H9 (cell line): ENCODE measurements around the gene SZT2. TPM values are rescaled to one million over a fixed set of nuclear protein-coding genes. Genes with fewer than 3 reads are reported as not detected.

ENCODE experiments used
- DNase-seq: peaks from one replicate; pipeline ENCODE4 v3.0.0-alpha.2; 2017
- H2AFZ ChIP-seq: one replicate; pipeline ENCODE4 v1.6.1; 2013; ENCODE audit warnings: mild to moderate bottlenecking, low read length, control low read depth, moderate library complexity
- H2AK5ac ChIP-seq: 2 replicates; pipeline ENCODE4 v1.6.1; 2013; ENCODE audit warnings: low read length, control low read depth, mixed read lengths; ENCODE audit not compliant: insufficient read length
- H2BK120ac ChIP-seq: one replicate; pipeline ENCODE4 v1.6.1; 2013; ENCODE audit warnings: low read depth, mild to moderate bottlenecking, low read length, control low read depth, inconsistent platforms; ENCODE audit not compliant: poor library complexity, severe bottlenecking
- H2BK12ac ChIP-seq: 2 replicates; pipeline ENCODE4 v1.6.1; 2013; ENCODE audit warnings: low read length, control low read depth, mixed read lengths, low read depth; ENCODE audit not compliant: insufficient read length
- H2BK15ac ChIP-seq: 2 replicates; pipeline ENCODE4 v1.6.1; 2013; ENCODE audit warnings: low read depth, low read length, control low read depth
- H2BK20ac ChIP-seq: one replicate; pipeline ENCODE4 v1.6.1; 2013; ENCODE audit warnings: low read depth, mild to moderate bottlenecking, low read length, control low read depth, inconsistent platforms; ENCODE audit not compliant: poor library complexity, severe bottlenecking
- H2BK5ac ChIP-seq: 2 replicates; pipeline ENCODE4 v1.6.1; 2013; ENCODE audit warnings: low read length, control low read depth, mixed read lengths; ENCODE audit not compliant: insufficient read length
- H3K14ac ChIP-seq: 2 replicates; pipeline ENCODE4 v1.6.1; 2013; ENCODE audit warnings: low read length, control low read depth; ENCODE audit not compliant: insufficient read depth
- H3K18ac ChIP-seq: 2 replicates; pipeline ENCODE4 v1.6.1; 2013; ENCODE audit warnings: low read depth, mild to moderate bottlenecking, mixed read lengths, low read length, control low read depth; ENCODE audit not compliant: insufficient read length
- H3K23ac ChIP-seq: 2 replicates; pipeline ENCODE4 v1.6.1; 2013; ENCODE audit warnings: low read length, control low read depth, mixed read lengths, low read depth; ENCODE audit not compliant: insufficient read length
- H3K23me2 ChIP-seq: 2 replicates; pipeline ENCODE4 v1.6.1; 2013; ENCODE audit warnings: low read depth, mild to moderate bottlenecking, mixed read lengths, low read length, control low read depth; ENCODE audit not compliant: insufficient read length, poor library complexity, severe bottlenecking
- H3K27ac ChIP-seq: 2 replicates; pipeline ENCODE4 v1.5.1; 2013; ENCODE audit warnings: low read length, control low read depth, mixed read lengths, low read depth; ENCODE audit not compliant: insufficient read length
- H3K27me3 ChIP-seq: 2 replicates; pipeline ENCODE4 v1.6.1; 2013; ENCODE audit warnings: low read length, control low read depth, inconsistent platforms; ENCODE audit not compliant: insufficient read depth
- H3K4ac ChIP-seq: 2 replicates; pipeline ENCODE4 v1.6.1; 2013; ENCODE audit warnings: low read depth, mild to moderate bottlenecking, control low read depth, inconsistent platforms, low read length, moderate library complexity
- H3K4me1 ChIP-seq: 2 replicates; pipeline ENCODE4 v1.6.1; 2013; ENCODE audit warnings: low read length, control low read depth, inconsistent platforms; ENCODE audit not compliant: insufficient read depth
- H3K4me2 ChIP-seq: 2 replicates; pipeline ENCODE4 v1.6.1; 2013; ENCODE audit warnings: low read length, control low read depth, mixed read lengths; ENCODE audit not compliant: insufficient read length, insufficient read depth
- H3K56ac ChIP-seq: 2 replicates; pipeline ENCODE4 v1.6.1; 2013; ENCODE audit warnings: low read depth, mild to moderate bottlenecking, mixed read lengths, low read length, control low read depth; ENCODE audit not compliant: insufficient read length
- H3K79me1 ChIP-seq: 2 replicates; pipeline ENCODE4 v1.6.1; 2013; ENCODE audit warnings: low read depth, mild to moderate bottlenecking, moderate library complexity, low read length, control low read depth, inconsistent platforms; ENCODE audit not compliant: insufficient read depth, poor library complexity, severe bottlenecking
- H3K79me2 ChIP-seq: 2 replicates; pipeline ENCODE4 v1.6.1; 2013; ENCODE audit warnings: low read length, control low read depth, inconsistent platforms; ENCODE audit not compliant: insufficient read depth
- H3K9ac ChIP-seq: 2 replicates; pipeline ENCODE4 v1.6.1; 2013; ENCODE audit warnings: low read length, control low read depth, mixed read lengths; ENCODE audit not compliant: insufficient read length; ENCODE audit errors: extremely low read depth
- H3K9me3 ChIP-seq: one replicate; pipeline ENCODE4 v1.6.1; 2013; ENCODE audit warnings: low read depth, low read length, inconsistent platforms; ENCODE audit not compliant: control insufficient read depth
- H3T11ph ChIP-seq: one replicate; pipeline ENCODE4 v1.6.1; 2013; ENCODE audit warnings: mild to moderate bottlenecking, low read length, control low read depth, inconsistent platforms
- H4K20me1 ChIP-seq: one replicate; pipeline ENCODE4 v1.6.1; 2013; ENCODE audit not compliant: control insufficient read depth, insufficient read length, insufficient read depth
- H4K5ac ChIP-seq: 2 replicates; pipeline ENCODE4 v1.6.1; 2013; ENCODE audit warnings: low read depth, mild to moderate bottlenecking, mixed read lengths, low read length, control low read depth; ENCODE audit not compliant: insufficient read length
- H4K8ac ChIP-seq: replicated peaks from 2 replicates; pipeline ENCODE4 v1.6.1; 2013; ENCODE audit warnings: low read length, control low read depth, mixed read lengths, low read depth; ENCODE audit not compliant: insufficient read length
- H4K91ac ChIP-seq: 2 replicates; pipeline ENCODE4 v1.6.1; 2013; ENCODE audit warnings: low read depth, mild to moderate bottlenecking, moderate library complexity, mixed read lengths, low read length, control low read depth; ENCODE audit not compliant: insufficient read length
- H3K27ac Mint-ChIP-seq, 3 experiments: 2 replicates in 2 of 3; 3 replicates in 1 of 3; pipeline ENCODE4 v1.8.0; 2020 to 2021; ENCODE audit warnings: mixed read lengths in 3 of 3, mild to moderate bottlenecking in 1 of 3, moderate library complexity in 1 of 3
- H3K27me3 Mint-ChIP-seq: 2 replicates; pipeline ENCODE4 v1.8.0; 2021; ENCODE audit warnings: low read depth, mild to moderate bottlenecking, moderate library complexity, mixed read lengths
- H3K36me3 Mint-ChIP-seq, 3 experiments: 2 replicates in 2 of 3; 3 replicates in 1 of 3; pipeline ENCODE4 v1.8.0; 2020 to 2021; ENCODE audit warnings: low read depth in 3 of 3, mixed read lengths in 3 of 3; ENCODE audit not compliant: insufficient read depth in 1 of 3
- H3K4me1 Mint-ChIP-seq, 2 experiments: 2 replicates each; pipeline ENCODE4 v1.8.0; 2020; ENCODE audit warnings: mixed read lengths in 2 of 2
- H3K4me3 Mint-ChIP-seq, 2 experiments: 2 replicates in 1 of 2; 3 replicates in 1 of 2; pipeline ENCODE4 v1.8.0; 2020 to 2021; ENCODE audit warnings: mild to moderate bottlenecking in 2 of 2, mixed read lengths in 2 of 2, moderate library complexity in 1 of 2
- H3K9me3 Mint-ChIP-seq, 2 experiments: 2 replicates in 1 of 2; 3 replicates in 1 of 2; pipeline ENCODE4 v1.8.0; 2020; ENCODE audit warnings: mild to moderate bottlenecking in 2 of 2, mixed read lengths in 2 of 2, moderate library complexity in 1 of 2
- WGBS: extraction: QIAGEN DNeasy Blood & Tissue Kit; methylation state at CpG from one replicate; pipeline ENCODE4 v1.1.7; 2013; ENCODE audit warnings: missing lambda C conversion rate, low lambda C conversion rate, mixed read lengths; ENCODE audit not compliant: insufficient read length; ENCODE audit errors: extremely low coverage; 5-methylcytosine and 5-hydroxymethylcytosine counted together
- total RNA-seq: library from RNA; stranded (reverse); gene quantifications from 2 replicates; pipeline ENCODE4 v1.2.1, GENCODE V29; 2021
- TF ChIP-seq, protein P1 (sequence below): fragments of 200-600 bp; sonication (generic); conservative IDR thresholded peaks from 3 replicates; pipeline ENCODE4 v1.8.0; 2021; ENCODE audit warnings: antibody characterized with exemption, mild to moderate bottlenecking

SZT2 gene
- total RNA-seq, 1 experiment from 2014 or later = 16.8 TPM

DNA sequence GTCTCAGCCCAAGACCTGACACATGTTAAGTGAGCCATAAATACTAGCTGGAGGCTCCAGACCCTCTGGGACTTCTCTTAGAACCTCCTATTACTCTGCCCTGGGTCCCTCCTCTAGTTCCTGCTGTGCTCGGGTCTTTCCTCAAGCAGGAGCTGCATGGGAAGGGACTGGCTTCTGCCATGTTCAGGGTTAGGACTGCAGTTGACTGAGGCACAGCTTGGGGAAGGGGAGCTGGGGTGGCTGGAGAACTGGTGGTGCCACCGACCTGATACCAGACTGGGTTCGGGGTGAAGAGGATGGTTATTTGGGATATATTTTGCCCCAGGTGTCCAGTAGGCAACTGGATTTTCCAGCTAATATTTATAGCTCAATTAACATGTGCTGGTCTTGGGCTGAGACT lies 48.3 kb downstream of the SZT2 start:
- H3K27ac Mint-ChIP-seq = no peak overlapping the region; a peak in 2 of 7 replicates
- Histone ChIP-seq H3K9me3 (no peaks in the 10 kb centered on the region), H3T11ph (no peak overlapping the region), H2AK5ac (no peak overlapping the region), H2BK5ac (no peak overlapping the region), H3K4ac (no peak overlapping the region), H4K5ac (no peak overlapping the region), H3K9ac (no peak overlapping the region), H3K23me2 (no peaks in the 10 kb centered on the region), H3K18ac (no peak overlapping the region), H2AFZ (no peak overlapping the region), H4K20me1 (no peaks in the 10 kb centered on the region), H3K14ac (no peak overlapping the region), H2BK12ac (no peak overlapping the region), H2BK20ac (no peak overlapping the region), H2BK120ac (no peak overlapping the region), H4K8ac (no peak overlapping the region), H3K27me3 (no peaks in the 10 kb centered on the region), H2BK15ac (no peak overlapping the region), H3K23ac (no peak overlapping the region), H4K91ac (no peak overlapping the region), H3K79me1 (no peaks in the 10 kb centered on the region), H3K56ac (no peak overlapping the region), H3K27ac (no peak overlapping the region), H3K79me2 (no peaks in the 10 kb centered on the region), H3K4me1 (no peaks in the 10 kb centered on the region), H3K4me2 (no peak overlapping the region)
- no CpG with 5 or more reads among the region's 3 CpGs for WGBS
- no peaks in the 10 kb centered on the region for H3K9me3 Mint-ChIP-seq
- no peak overlapping the region for H3K4me3 Mint-ChIP-seq
- peaks cover 4 to 38% (median 21%) of the 10 kb centered on the region in 3 experiments; a peak in 6 of 7 replicates for H3K36me3 Mint-ChIP-seq
- no peak for DNase-seq
- TF ChIP-seq, protein P1, sequence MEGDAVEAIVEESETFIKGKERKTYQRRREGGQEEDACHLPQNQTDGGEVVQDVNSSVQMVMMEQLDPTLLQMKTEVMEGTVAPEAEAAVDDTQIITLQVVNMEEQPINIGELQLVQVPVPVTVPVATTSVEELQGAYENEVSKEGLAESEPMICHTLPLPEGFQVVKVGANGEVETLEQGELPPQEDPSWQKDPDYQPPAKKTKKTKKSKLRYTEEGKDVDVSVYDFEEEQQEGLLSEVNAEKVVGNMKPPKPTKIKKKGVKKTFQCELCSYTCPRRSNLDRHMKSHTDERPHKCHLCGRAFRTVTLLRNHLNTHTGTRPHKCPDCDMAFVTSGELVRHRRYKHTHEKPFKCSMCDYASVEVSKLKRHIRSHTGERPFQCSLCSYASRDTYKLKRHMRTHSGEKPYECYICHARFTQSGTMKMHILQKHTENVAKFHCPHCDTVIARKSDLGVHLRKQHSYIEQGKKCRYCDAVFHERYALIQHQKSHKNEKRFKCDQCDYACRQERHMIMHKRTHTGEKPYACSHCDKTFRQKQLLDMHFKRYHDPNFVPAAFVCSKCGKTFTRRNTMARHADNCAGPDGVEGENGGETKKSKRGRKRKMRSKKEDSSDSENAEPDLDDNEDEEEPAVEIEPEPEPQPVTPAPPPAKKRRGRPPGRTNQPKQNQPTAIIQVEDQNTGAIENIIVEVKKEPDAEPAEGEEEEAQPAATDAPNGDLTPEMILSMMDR = no peak
- no peaks in the 10 kb centered on the region for H3K27me3 Mint-ChIP-seq
- H3K4me1 Mint-ChIP-seq = no peaks in the 10 kb centered on the region
